Stomach (tissue), 4 donors: ENCODE data around the gene IGSF10.
"Not testable (repeated sequence)": the region's sequence is repeated elsewhere in the genome, so short reads cannot be mapped to it uniquely, and the experiment has no call there.

Source experiments
- CTCF ChIP-seq, 7 experiments: fragments of 450-650 bp in 4 of 7; fragments of 200-600 bp in 3 of 7; sonication (generic) in 3 of 7; IDR thresholded peaks; one replicate each; pipeline ENCODE4 v1.5.1; 2016 to 2019; ENCODE audit warnings: antibody characterized with exemption in 7 of 7, control low read depth in 2 of 7, mild to moderate bottlenecking in 1 of 7
- EP300 ChIP-seq: sonication (generic); formaldehyde crosslinking; IDR thresholded peaks from one replicate; pipeline ENCODE4 v1.6.1; 2017; ENCODE audit warnings: antibody characterized with exemption
- POLR2A ChIP-seq, 4 donors: fragments of 450-650 bp; IDR thresholded peaks; one replicate each; pipeline ENCODE4 v1.6.1; 2016; ENCODE audit warnings: antibody characterized with exemption in 4 of 4, control low read depth in 2 of 4, mild to moderate bottlenecking in 1 of 4, moderate library complexity in 1 of 4

DNA sequence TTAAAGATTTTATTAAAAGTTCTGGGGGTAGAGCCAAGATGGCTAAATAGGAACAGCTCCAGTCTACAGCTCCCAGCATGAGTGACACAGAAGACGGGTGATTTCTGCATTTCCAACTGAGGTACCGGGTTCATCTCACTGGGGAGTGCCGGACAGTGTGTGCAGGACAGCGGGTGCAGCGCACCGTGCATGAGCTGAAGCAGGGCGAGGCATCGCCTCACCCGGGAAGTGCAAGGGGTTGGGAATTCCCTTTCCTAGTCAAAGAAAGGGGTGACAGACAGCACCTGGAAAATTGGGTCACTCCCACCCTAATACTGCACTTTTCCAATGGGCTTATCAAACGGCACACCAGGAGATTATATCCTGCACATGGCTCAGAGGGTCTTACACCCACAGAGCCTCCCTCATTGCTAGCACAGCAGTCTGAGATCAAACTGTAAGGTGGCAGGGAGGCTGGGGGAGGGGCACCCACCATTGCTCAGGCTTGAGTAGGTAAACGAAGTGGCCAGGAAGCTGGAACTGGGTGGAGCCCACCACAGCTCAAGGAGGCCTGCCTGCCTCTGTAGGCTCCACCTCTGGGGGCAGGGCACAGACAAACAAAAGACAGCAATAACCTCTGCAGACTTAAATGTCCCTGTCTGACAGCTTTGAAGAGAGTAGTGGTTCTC lies 48.7 kb upstream of the IGSF10 start:
- not testable (repeated sequence) for TF ChIP-seq CTCF (IDR thresholded peaks at IDR 0.05); POLR2A (IDR thresholded peaks at IDR 0.05); EP300
